Glomerular visceral epithelial cell (primary cell): Measurements from ENCODE around the gene GNB1L.

Experiments
- DNase-seq: peaks from one replicate; pipeline ENCODE4 v3.0.0-alpha.2; 2016; ENCODE audit errors: extremely low spot score

Gene GNB1L

GRCh38 chr22:19748991-19749664 lies 105.5 kb downstream of the GNB1L start:
- no peak for DNase-seq

- DNase-seq, result no peak
Observed at GRCh38 chr22:19748139-19748538, 106.5 kb downstream of the GNB1L start.

- DNase-seq, result no peak
Observed at GRCh38 chr22:19747551-19747950, 107.1 kb downstream of the GNB1L start.

GRCh38 chr22:19746726-19747125 lies 107.9 kb downstream of the GNB1L start:
- DNase-seq, result no peak

- DNase-seq, result no peak
Observed at GRCh38 chr22:19745155-19746101, 109.2 kb downstream of the GNB1L start.

GRCh38 chr22:19744350-19745006 lies 110.2 kb downstream of the GNB1L start:
- DNase-seq, result no peak

- no peak for DNase-seq
Observed at GRCh38 chr22:19743651-19744050, 111.0 kb downstream of the GNB1L start.

GRCh38 chr22:19743081-19743480 lies 111.6 kb downstream of the GNB1L start:
- no peak for DNase-seq

GRCh38 chr22:19742160-19743066 lies 112.3 kb downstream of the GNB1L start:
- DNase-seq, result no peak

- DNase-seq, result no peak
Observed at GRCh38 chr22:19741053-19741452, 113.6 kb downstream of the GNB1L start.

GRCh38 chr22:19740586-19740985 lies 114.1 kb downstream of the GNB1L start:
- no peak for DNase-seq

GRCh38 chr22:19739911-19740449 lies 114.7 kb downstream of the GNB1L start:
- no peak for DNase-seq

- DNase-seq, result no peak
Observed at GRCh38 chr22:19739448-19739895, 115.2 kb downstream of the GNB1L start.

GRCh38 chr22:19738664-19739447 lies 115.8 kb downstream of the GNB1L start:
- DNase-seq, result no peak

- no peak for DNase-seq
Observed at GRCh38 chr22:19737846-19738663, 116.6 kb downstream of the GNB1L start.

GRCh38 chr22:19735665-19736510 lies 118.8 kb downstream of the GNB1L start:
- no peak for DNase-seq

- no peak for DNase-seq
Observed at GRCh38 chr22:19734837-19735382, 119.8 kb downstream of the GNB1L start.

GRCh38 chr22:19734163-19734562 lies 120.5 kb downstream of the GNB1L start:
- DNase-seq, result no peak
